H1 (cell line): ENCODE data around the gene NSD2. TPM values are rescaled to one million over a fixed set of nuclear protein-coding genes. Genes with fewer than 3 reads are reported as not detected.

Experiments used
- CTCF ChIA-PET: fragments of 300-600 bp; sonication (Branson Sonifier 250); formaldehyde crosslinking; loops from one replicate; lab custom pipeline; 2021; ENCODE audit not compliant: partially characterized antibody; lab: Charles Lee
- POLR2A ChIA-PET: fragments of 300-600 bp; sonication (Branson Sonifier 250); formaldehyde crosslinking; loops from one replicate; lab custom pipeline; 2021; ENCODE audit warnings: inconsistent platforms; ENCODE audit not compliant: partially characterized antibody; lab: Charles Lee
- DNase-seq, 2 experiments: peaks; one replicate each; pipeline versions ENCODE4 v3.0.0 to v3.0.0-alpha.2; 2010 to 2022; ENCODE audit warnings: low spot score in 2 of 2, low read depth in 1 of 2, mixed read lengths in 1 of 2
- FAIRE-seq: peaks from 2 replicates; lab custom pipeline; 2011; peaks lifted over from hg19 to GRCh38; lab: Jason Lieb, UNC
- H2AFZ ChIP-seq: 2 replicates; pipeline ENCODE4 v1.8.1; 2012; ENCODE audit warnings: low read length, inconsistent platforms
- H2AK5ac ChIP-seq: 2 replicates; pipeline ENCODE4 v1.6.1; 2013; ENCODE audit warnings: low read depth, low read length
- H2BK120ac ChIP-seq: replicated peaks from 2 replicates; pipeline ENCODE3; 2013; ENCODE audit warnings: low read depth, low read length, inconsistent platforms
- H2BK12ac ChIP-seq: 2 replicates; pipeline ENCODE4 v1.6.1; 2013; ENCODE audit warnings: low read depth, low read length
- H2BK15ac ChIP-seq: 2 replicates; pipeline ENCODE4 v1.6.1; 2013; ENCODE audit warnings: low read length
- H2BK20ac ChIP-seq: 2 replicates; pipeline ENCODE4 v1.6.1; 2013; ENCODE audit warnings: low read length
- H2BK5ac ChIP-seq: 2 replicates; pipeline ENCODE4 v1.6.1; 2013; ENCODE audit warnings: low read depth, low read length
- H3K14ac ChIP-seq: 2 replicates; pipeline ENCODE4 v1.6.1; 2013; ENCODE audit warnings: inconsistent platforms; ENCODE audit not compliant: insufficient read length
- H3K18ac ChIP-seq: 2 replicates; pipeline ENCODE4 v1.6.1; 2013; ENCODE audit warnings: low read length; ENCODE audit errors: extremely low read depth
- H3K23ac ChIP-seq: 2 replicates; pipeline ENCODE4 v1.6.1; 2013; ENCODE audit warnings: inconsistent platforms; ENCODE audit not compliant: insufficient read length
- H3K23me2 ChIP-seq: 2 replicates; pipeline ENCODE4 v1.6.1; 2013; ENCODE audit warnings: low read depth, low read length
- H3K27ac ChIP-seq: 2 replicates; pipeline ENCODE4 v1.6.1; 2011; ENCODE audit warnings: low read depth, low read length, inconsistent platforms
- H3K27me3 ChIP-seq, 4 experiments: replicated peaks in 1 of 4; 1 replicate in 1 of 4; 2 replicates in 3 of 4; pipeline versions ENCODE4 v1.6.1 to v1.8.1; 2011 to 2013; ENCODE audit warnings: low read length in 3 of 4, mild to moderate bottlenecking in 3 of 4, inconsistent platforms in 2 of 4, mixed read lengths in 2 of 4, moderate library complexity in 1 of 4; ENCODE audit not compliant: control insufficient read depth in 3 of 4, insufficient read depth in 3 of 4; ENCODE audit errors: extremely low read depth in 1 of 4
- H3K36me3 ChIP-seq, 4 experiments: 2 replicates each; pipeline versions ENCODE4 v1.6.1 to v1.8.1; 2011 to 2013; ENCODE audit warnings: mild to moderate bottlenecking in 4 of 4, low read length in 3 of 4, moderate library complexity in 2 of 4, control low read depth in 1 of 4, inconsistent platforms in 1 of 4; ENCODE audit not compliant: insufficient read depth in 4 of 4, control insufficient read depth in 2 of 4
- H3K4ac ChIP-seq: replicated peaks from 2 replicates; pipeline ENCODE3; 2013; ENCODE audit warnings: low read length, low read depth, mixed read lengths, inconsistent platforms; ENCODE audit not compliant: insufficient read length
- H3K4me1 ChIP-seq, 4 experiments: replicated peaks in 1 of 4; 1 replicate in 1 of 4; 2 replicates in 3 of 4; pipeline versions ENCODE4 v1.6.1 to v1.8.1; 2011 to 2013; ENCODE audit warnings: low read length in 3 of 4, inconsistent platforms in 2 of 4, mixed read lengths in 1 of 4; ENCODE audit not compliant: insufficient read depth in 4 of 4, control insufficient read depth in 3 of 4
- H3K4me2 ChIP-seq, 2 experiments: 2 replicates each; pipeline versions ENCODE4 v1.6.1 to v1.8.1; 2011 to 2013; ENCODE audit warnings: low read depth in 2 of 2, low read length in 2 of 2, control low read depth in 1 of 2, inconsistent platforms in 1 of 2, mild to moderate bottlenecking in 1 of 2; ENCODE audit not compliant: insufficient read depth in 1 of 2
- H3K4me3 ChIP-seq, 4 experiments: fragments of 200-600, 300-600 bp in 1 of 4; sonication (generic), shearing (Covaris generic), sonication (Bioruptor Twin) in 1 of 4; 2 replicates each; pipeline versions ENCODE4 v1.5.1 to v1.8.1; 2011 to 2016; ENCODE audit warnings: low read length in 4 of 4, low read depth in 3 of 4, control low read depth in 2 of 4, inconsistent platforms in 2 of 4, mild to moderate bottlenecking in 2 of 4, mixed read lengths in 1 of 4, moderate library complexity in 1 of 4; ENCODE audit not compliant: insufficient read depth in 2 of 4; ENCODE audit errors: extremely low read depth in 1 of 4
- H3K56ac ChIP-seq: replicated peaks from 2 replicates; pipeline ENCODE3; 2013; ENCODE audit warnings: low read depth, mild to moderate bottlenecking, mixed read lengths, low read length, inconsistent platforms; ENCODE audit not compliant: insufficient read length
- H3K79me1 ChIP-seq: 2 replicates; pipeline ENCODE4 v1.6.1; 2013; ENCODE audit warnings: low read depth, low read length, control low read depth
- H3K79me2 ChIP-seq, 2 experiments: 2 replicates each; pipeline versions ENCODE4 v1.6.1 to v1.8.1; 2012 to 2013; ENCODE audit warnings: low read length in 2 of 2, mild to moderate bottlenecking in 2 of 2, inconsistent platforms in 1 of 2; ENCODE audit not compliant: insufficient read depth in 2 of 2, control insufficient read depth in 1 of 2
- H3K9ac ChIP-seq, 4 experiments: replicated peaks in 1 of 4; 1 replicate in 1 of 4; 2 replicates in 3 of 4; pipeline versions ENCODE4 v1.6.1 to v1.8.1; 2011 to 2013; ENCODE audit warnings: low read depth in 3 of 4, low read length in 3 of 4, control low read depth in 2 of 4, mild to moderate bottlenecking in 2 of 4, moderate library complexity in 2 of 4, inconsistent platforms in 1 of 4; ENCODE audit errors: extremely low read depth in 1 of 4
- H3K9me3 ChIP-seq, 2 experiments: 2 replicates each; pipeline versions ENCODE4 v1.6.1 to v1.8.1; 2012 to 2013; ENCODE audit warnings: mild to moderate bottlenecking in 2 of 2, moderate library complexity in 2 of 2, control low read depth in 1 of 2, inconsistent platforms in 1 of 2, low read depth in 1 of 2, low read length in 1 of 2, mixed read lengths in 1 of 2; ENCODE audit not compliant: insufficient read depth in 2 of 2
- H4K20me1 ChIP-seq, 2 experiments: replicated peaks in 1 of 2; 2 replicates each; pipeline versions ENCODE3 to v1.8.1; 2011 to 2013; ENCODE audit warnings: inconsistent platforms in 2 of 2, low read length in 2 of 2, mild to moderate bottlenecking in 1 of 2; ENCODE audit not compliant: insufficient read depth in 2 of 2, control insufficient read depth in 1 of 2
- H4K5ac ChIP-seq: 2 replicates; pipeline ENCODE4 v1.6.1; 2013; ENCODE audit warnings: low read length, low read depth, mixed read lengths, inconsistent platforms; ENCODE audit not compliant: insufficient read length
- H4K8ac ChIP-seq: 2 replicates; pipeline ENCODE4 v1.8.0; 2013; ENCODE audit warnings: mild to moderate bottlenecking, moderate library complexity, low read length, inconsistent platforms; ENCODE audit not compliant: insufficient read depth; ENCODE audit errors: extremely low read depth
- H4K91ac ChIP-seq: replicated peaks from 2 replicates; pipeline ENCODE3; 2013; ENCODE audit warnings: low read length, mixed read lengths, inconsistent platforms; ENCODE audit not compliant: insufficient read length
- BCL11A ChIP-seq, 2 experiments: IDR thresholded peaks; one replicate each; pipeline ENCODE4 v1.6.1; 2011; ENCODE audit warnings: low read depth in 2 of 2, low read length in 2 of 2, mild to moderate bottlenecking in 2 of 2
- BRCA1 ChIP-seq: IDR thresholded peaks from 2 replicates; pipeline ENCODE4 v1.6.1; 2012; ENCODE audit warnings: low read depth, low read length, improper control_type of control experiment
- CEBPB ChIP-seq: IDR thresholded peaks from 2 replicates; pipeline ENCODE4 v1.6.1; 2012; ENCODE audit warnings: low read depth, low read length
- HDAC2 ChIP-seq, 2 experiments: fragments of 300-600 bp in 1 of 2; sonication (generic) in 1 of 2; IDR thresholded peaks; 2 replicates each; pipeline ENCODE4 v1.6.1; 2011 to 2012; ENCODE audit warnings: low read depth in 2 of 2, low read length in 2 of 2, mild to moderate bottlenecking in 2 of 2, moderate library complexity in 2 of 2, borderline replicate concordance in 1 of 2, inconsistent platforms in 1 of 2
- KDM4A ChIP-seq: IDR thresholded peaks from one replicate; pipeline ENCODE4 v1.7.1; 2012; ENCODE audit warnings: low read depth, mild to moderate bottlenecking, moderate library complexity, low read length, inconsistent platforms; ENCODE audit not compliant: severe bottlenecking
- RFX5 ChIP-seq: IDR thresholded peaks from 2 replicates; pipeline ENCODE4 v1.6.1; 2011; ENCODE audit warnings: low read depth, low read length, improper control_type of control experiment, borderline replicate concordance
- SIN3A ChIP-seq, 2 experiments: IDR thresholded peaks in 1 of 2; conservative IDR thresholded peaks in 1 of 2; 2 replicates each; pipeline ENCODE4 v1.6.1; 2011 to 2012; ENCODE audit warnings: low read length in 2 of 2, improper control_type of control experiment in 1 of 2, low read depth in 1 of 2, mild to moderate bottlenecking in 1 of 2
- WGBS, 2 experiments: shearing (Covaris generic) in 1 of 2; methylation state at CpG; one replicate each; pipeline versions ENCODE4 v1.1.6 to v1.1.7; 2013 to 2015; ENCODE audit warnings: low lambda C conversion rate in 2 of 2, mixed read lengths in 2 of 2, inconsistent platforms in 1 of 2, low coverage in 1 of 2, missing lambda C conversion rate in 1 of 2; ENCODE audit not compliant: insufficient replicate concordance in 2 of 2, insufficient coverage in 1 of 2, insufficient read length in 1 of 2; ENCODE audit errors: extremely low coverage in 1 of 2, missing lambda C conversion rate in 1 of 2; 5-methylcytosine and 5-hydroxymethylcytosine counted together
- polyA plus RNA-seq, 7 experiments: library from polyadenylated mRNA; depleted of rRNA in 3 of 7; stranded (reverse) in 5 of 7; unstranded in 2 of 7; fragments of >200 nt in 5 of 7; fragments of 200-250 nt in 2 of 7; gene quantifications; 1 replicate in 5 of 7; 2 replicates in 1 of 7; 4 replicates in 1 of 7; pipeline versions ENCODE4 v1.2.1 to v1.2.3, GENCODE V29; 2011 to 2013; ENCODE audit warnings: missing spikeins in 2 of 7, mixed read lengths in 2 of 7
- total RNA-seq: library from RNA; stranded (reverse); fragmentation: NEBNext Ultra II Directional; extraction: Animal tissue kit (Norgen Biotek cat#: 25700); gene quantifications from 2 replicates; pipeline ENCODE4 v1.2.1, GENCODE V29; 2021

NSD2 gene
- total and polyA plus RNA-seq, 2 of the 8 experiments (the other 6 are each of a cell fraction or from before 2014, with no cell fraction given) = 26.7 to 129 TPM

GRCh38 chr4:1902243-1902642 is 31.1 kb downstream of the NSD2 start:
- H3K27me3 ChIP-seq = no peaks in the 10 kb centered on the region
- no peak overlapping the region for H4K5ac ChIP-seq
- no peak overlapping the region for H3K4me3 ChIP-seq
- H3K14ac ChIP-seq = no peak overlapping the region
- no peak overlapping the region for H2BK20ac ChIP-seq
- H3K4ac ChIP-seq = no peak overlapping the region
- no peak overlapping the region for H4K91ac ChIP-seq
- peaks cover 16 to 34% (median 28%) of the 10 kb centered on the region in 4 experiments; a peak in 7 of 8 replicates for H3K36me3 ChIP-seq
- no peak overlapping the region for H3K4me2 ChIP-seq
- POLR2A ChIA-PET = interaction anchor here (1.2 kb wide), 1 partner anchor 15 kb away, joined by 3 read pairs; no protein-coding TSS in a partner anchor
- no peak overlapping the region for H2BK120ac ChIP-seq
- H2BK15ac ChIP-seq = no peak overlapping the region
- peaks cover 26 to 27% of the 10 kb centered on the region in 2 experiments for H4K20me1 ChIP-seq
- FAIRE-seq (no peak), DNase-seq (no peak)
- H3K27ac ChIP-seq = no peak overlapping the region
- H3K79me2 ChIP-seq = peaks cover 3 to 52% of the 10 kb centered on the region in 2 experiments; a peak in 2 of 4 replicates
- no peak overlapping the region for H3K9ac ChIP-seq
- no peak overlapping the region for H2BK5ac ChIP-seq
- no peaks in the 10 kb centered on the region; the same call in 1 of the 2 replicates for H3K23me2 ChIP-seq
- H2AK5ac ChIP-seq = no peak overlapping the region
- H4K8ac ChIP-seq = no peak overlapping the region
- no peaks in the 10 kb centered on the region for H3K9me3 ChIP-seq
- H2BK12ac ChIP-seq = no peak overlapping the region
- no peak overlapping the region for H3K56ac ChIP-seq
- no peaks in the 10 kb centered on the region for H3K4me1 ChIP-seq
- peaks cover 16% of the 10 kb centered on the region for H3K79me1 ChIP-seq
- no peak overlapping the region for H3K23ac ChIP-seq
- H2AFZ ChIP-seq = no peak overlapping the region
- H3K18ac ChIP-seq = no peak overlapping the region
- TF ChIP-seq CEBPB (no peak), RFX5 (no peak), KDM4A (no peak), BRCA1 (no peak), SIN3A (conservative IDR thresholded peaks at IDR 0.05 in 1 of 2, IDR thresholded peaks at IDR 0.05 in 1 of 2; ENCODE audit: low read depth in 1 of 2, low read length in 2 of 2) (no peak), HDAC2 (IDR thresholded peaks at IDR 0.05; ENCODE audit: borderline replicate concordance in 1 of 2, low read depth in 2 of 2, low read length in 2 of 2) (no peak), BCL11A (IDR thresholded peaks at IDR 0.05; ENCODE audit: low read depth in 2 of 2, low read length in 2 of 2) (no peak)
- TF ChIP-seq, all 59 proteins: peak for 0
- CTCF ChIA-PET = interaction anchor here (0.6 to 5.4 kb wide), 13 partner anchors 7 to 823 kb away, joined by 3 to 69 read pairs (median 4); partner anchors contain the start of gene NSD2
- 97% methylated on average over 2 of the region's 2 CpGs; no CpG with 5 or more reads in 1 of the 2 experiments for WGBS, 2 experiments
